ENCODE measurements around the gene KCNIP1.
A peak's percentile ranks its signal among the peaks of the same experiment; 100 is the strongest.

Gene KCNIP1

GRCh38 chr5:170622933-170623332 lies 119.1 kb downstream of the KCNIP1 start:
- TF ChIP-seq ZNF398 (tag by site-specific recombination; IDR thresholded peaks at IDR 0.05): no peak
- TF ChIP-seq BCL11B (tag by site-specific recombination; IDR thresholded peaks at IDR 0.05; ENCODE audit: low read depth): no peak
- TF ChIP-seq KLF10 (tag by site-specific recombination; IDR thresholded peaks at IDR 0.05): no peak
- no peak for TF ChIP-seq ZNF426 (tag by site-specific recombination; IDR thresholded peaks at IDR 0.05)
- no peak for TF ChIP-seq ZNF843 (tag by site-specific recombination; IDR thresholded peaks at IDR 0.05)
- no peak for TF ChIP-seq ZNF324 (tag by site-specific recombination; IDR thresholded peaks at IDR 0.05)
- TF ChIP-seq ZNF623 (tag by site-specific recombination; IDR thresholded peaks at IDR 0.05): no peak
- no peak for TF ChIP-seq ZNF677 (tag by site-specific recombination; IDR thresholded peaks at IDR 0.05)
- ChIA-PET POLR2A (no interaction called here), CTCF (interaction anchor here (0.6 to 4.9 kb wide), 11 partner anchors 10 to 475 kb away, joined by 3 to 85 read pairs (median 3); no protein-coding TSS in a partner anchor)

GRCh38 chr5:170623576-170624181 lies 119.9 kb downstream of the KCNIP1 start:
- ChIA-PET POLR2A (no interaction called here), CTCF (interaction anchor here (0.5 to 4.9 kb wide), 26 partner anchors 9 to 1702 kb away, joined by 3 to 85 read pairs (median 4); no protein-coding TSS in a partner anchor)
- no peaks in the 10 kb centered on the region for H3K4me1 ChIP-seq (ENCODE audit: control insufficient read depth, insufficient read depth, low read length)
- TF ChIP-seq ZNF2 (tag by site-specific recombination; IDR thresholded peaks at IDR 0.05) (peak; percentile 87), ZNF654 (tag by site-specific recombination; IDR thresholded peaks at IDR 0.05; ENCODE audit: low read depth) (peak; percentile 79), CTCF (tag by site-specific recombination; IDR thresholded peaks at IDR 0.05) (peak; percentile 43; the same call in 1 of the 2 replicates), ZNF341 (tag by site-specific recombination; IDR thresholded peaks at IDR 0.05; ENCODE audit: low read depth) (no peak), ZFHX2 (tag by site-specific recombination; conservative IDR thresholded peaks at IDR 0.05) (no peak), ZSCAN30 (tag by site-specific recombination; IDR thresholded peaks at IDR 0.05) (0 out of 2 replicates have a peak, but pooled peaks have one; percentile 34)
- H3K4me3 ChIP-seq (ENCODE audit: low read depth, low read length): no peak overlapping the region
- no peak overlapping the region for H3K27ac ChIP-seq (ENCODE audit: extremely low read depth, low read depth, low read length)
- H3K36me3 ChIP-seq (ENCODE audit: control insufficient read depth in 2 of 2, insufficient read depth in 1 of 2, low read length in 2 of 2): no peaks in the 10 kb centered on the region
- no peaks in the 10 kb centered on the region for H3K9me3 ChIP-seq (ENCODE audit: control insufficient read depth, insufficient read depth, low read depth, low read length)

More at GRCh38 chr5:170622933-170623332, 119.1 kb downstream of the KCNIP1 start:
- Histone ChIP-seq H3K36me3 (ENCODE audit: control insufficient read depth in 2 of 2, insufficient read depth in 1 of 2, low read length in 2 of 2) (no peaks in the 10 kb centered on the region), H3K4me3 (ENCODE audit: low read depth, low read length) (no peak overlapping the region), H3K27ac (ENCODE audit: extremely low read depth, low read depth, low read length) (no peak overlapping the region), H3K9me3 (ENCODE audit: control insufficient read depth, insufficient read depth, low read depth, low read length) (no peaks in the 10 kb centered on the region), H3K4me1 (ENCODE audit: control insufficient read depth, insufficient read depth, low read length) (no peaks in the 10 kb centered on the region)

DNA sequence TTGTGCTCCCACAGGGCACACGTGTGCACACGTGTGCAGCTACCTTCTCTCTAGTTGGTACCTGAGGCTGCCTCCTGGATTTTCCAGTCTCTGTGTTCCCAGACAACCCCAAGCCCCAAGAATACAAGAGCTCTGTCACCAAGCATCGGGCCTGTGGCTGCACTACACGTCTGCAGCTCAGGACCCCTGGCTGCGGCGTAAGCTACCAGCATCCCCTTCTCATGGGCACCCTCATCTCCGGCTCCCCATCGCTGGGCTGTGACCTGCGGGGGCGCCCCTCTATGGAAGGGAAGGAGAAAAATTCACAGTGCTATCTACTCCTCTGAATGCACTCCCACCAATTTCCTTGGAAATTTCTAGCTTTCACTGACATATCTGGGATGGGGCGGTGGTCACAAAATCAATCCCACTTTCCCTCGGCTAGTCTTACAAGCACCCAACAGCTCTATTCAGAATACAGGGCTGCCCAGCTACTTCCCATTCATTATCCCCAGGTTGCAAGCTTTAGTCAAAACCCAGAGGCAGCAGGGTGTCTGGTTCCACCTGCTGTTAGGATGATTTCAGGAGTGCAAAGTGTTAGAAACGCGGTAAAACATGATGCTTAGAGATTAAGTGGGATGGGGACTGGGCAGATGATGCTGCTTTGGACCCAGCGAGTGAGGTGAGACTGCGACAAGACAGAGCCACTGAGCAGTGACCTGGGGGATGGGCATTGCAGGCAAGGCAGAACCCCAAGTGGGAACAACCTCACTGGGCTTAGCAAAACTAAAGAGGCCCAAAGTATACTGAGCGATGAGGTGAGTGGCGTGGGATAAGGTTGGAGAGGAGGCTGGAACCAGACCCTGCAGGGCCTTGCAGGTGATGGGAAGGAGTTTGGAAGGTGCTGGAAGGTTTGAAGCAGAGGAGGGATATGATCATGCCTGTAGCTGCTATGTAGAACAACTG lies 121.7 kb downstream of the KCNIP1 start:
- no peaks in the 10 kb centered on the region for H3K9me3 ChIP-seq (ENCODE audit: control insufficient read depth, insufficient read depth, low read depth, low read length)
- H3K36me3 ChIP-seq (ENCODE audit: control insufficient read depth in 2 of 2, insufficient read depth in 1 of 2, low read length in 2 of 2): no peaks in the 10 kb centered on the region
- no peak overlapping the region for H3K27ac ChIP-seq (ENCODE audit: extremely low read depth, low read depth, low read length)
- POLR2A ChIA-PET: interaction anchor here (0.7 kb wide), 1 partner anchor 125 kb away, joined by 3 read pairs; no protein-coding TSS in a partner anchor
- no peaks in the 10 kb centered on the region for H3K4me1 ChIP-seq (ENCODE audit: control insufficient read depth, insufficient read depth, low read length)
- no peak overlapping the region for H3K4me3 ChIP-seq (ENCODE audit: low read depth, low read length)
- CTCF ChIA-PET: interaction anchor here (0.6 to 4.9 kb wide), 20 partner anchors 8 to 399 kb away, joined by 3 to 85 read pairs (median 4); no protein-coding TSS in a partner anchor
- peak; percentile 52 for TF ChIP-seq ZIC2 (tag by site-specific recombination; IDR thresholded peaks at IDR 0.05)
- TF ChIP-seq ZNF585B (tag by site-specific recombination; IDR thresholded peaks at IDR 0.05): no peak
- TF ChIP-seq ZNF548 (tag by site-specific recombination; IDR thresholded peaks at IDR 0.05): no peak
- no peak for TF ChIP-seq TRIM28 (IDR thresholded peaks at IDR 0.05; ENCODE audit: borderline replicate concordance, low read length)
- no peak for TF ChIP-seq ZNF473 (tag by site-specific recombination; IDR thresholded peaks at IDR 0.05)

Data from HEK293 (cell line).